ENCODE results near the gene ACOX1. TPM values are rescaled to one million over a fixed set of nuclear protein-coding genes. Genes with fewer than 3 reads are reported as not detected.

ACOX1 gene
- total RNA-seq, 1 donor from 2014 or later: 75.2 TPM

- H3K4me3 ChIP-seq: no peak overlapping the region
- no peak for DNase-seq
- H3K27ac ChIP-seq: no peak overlapping the region
- intact Hi-C loops (cut with DNase I): no loop called here
- TF ChIP-seq CTCF (IDR thresholded peaks at IDR 0.05): no peak
- H3K36me3 ChIP-seq: peaks cover 10% of the 10 kb centered on the region
- ATAC-seq: no peak
- H3K9me3 ChIP-seq: no peaks in the 10 kb centered on the region
- peaks cover 3% of the 10 kb centered on the region for H3K4me1 ChIP-seq
- no peaks in the 10 kb centered on the region for H3K27me3 ChIP-seq
Measured at GRCh38 chr17:76023900-76024237, 44.9 kb upstream of the ACOX1 start.

GRCh38 chr17:76022973-76023899, 44.3 kb upstream of the ACOX1 start:
- H3K36me3 ChIP-seq: peaks cover 10% of the 10 kb centered on the region
- H3K27ac ChIP-seq: no peak overlapping the region
- intact Hi-C loops (cut with DNase I): no loop called here
- no peak for ATAC-seq
- no peak for DNase-seq
- H3K9me3 ChIP-seq: no peaks in the 10 kb centered on the region
- no peak overlapping the region for H3K4me3 ChIP-seq
- no peak for TF ChIP-seq CTCF (IDR thresholded peaks at IDR 0.05)
- H3K27me3 ChIP-seq: no peaks in the 10 kb centered on the region
- no peaks in the 10 kb centered on the region for H3K4me1 ChIP-seq

- Histone ChIP-seq H3K4me3 (no peak overlapping the region), H3K4me1 (no peaks in the 10 kb centered on the region), H3K36me3 (peaks cover 10% of the 10 kb centered on the region), H3K27me3 (no peaks in the 10 kb centered on the region), H3K27ac (no peak overlapping the region), H3K9me3 (no peaks in the 10 kb centered on the region)
- DNase-seq: no peak
- ATAC-seq: no peak
- intact Hi-C loops (cut with DNase I): no loop called here
- TF ChIP-seq CTCF (IDR thresholded peaks at IDR 0.05): no peak
Measured at GRCh38 chr17:76022285-76022684, 43.3 kb upstream of the ACOX1 start.

GRCh38 chr17:76019833-76020467, 41.0 kb upstream of the ACOX1 start:
- no peak for TF ChIP-seq CTCF (IDR thresholded peaks at IDR 0.05)
- no peaks in the 10 kb centered on the region for H3K27me3 ChIP-seq
- H3K9me3 ChIP-seq: no peaks in the 10 kb centered on the region
- no peaks in the 10 kb centered on the region for H3K4me1 ChIP-seq
- no peak overlapping the region for H3K4me3 ChIP-seq
- H3K36me3 ChIP-seq: peaks cover 10% of the 10 kb centered on the region
- no peak overlapping the region for H3K27ac ChIP-seq
- DNase-seq (no peak), ATAC-seq (no peak)
- intact Hi-C loops (cut with DNase I): no loop called here

GRCh38 chr17:76018801-76019200, 39.8 kb upstream of the ACOX1 start:
- no peak for TF ChIP-seq CTCF (IDR thresholded peaks at IDR 0.05)
- no peaks in the 10 kb centered on the region for H3K4me1 ChIP-seq
- intact Hi-C loops (cut with DNase I): no loop called here

More at GRCh38 chr17:76018801-76019200, 39.8 kb upstream of the ACOX1 start:
- H3K27ac ChIP-seq: no peak overlapping the region
- H3K4me3 ChIP-seq: no peak overlapping the region
- H3K27me3 ChIP-seq: no peaks in the 10 kb centered on the region
- no peak for ATAC-seq
- no peak for DNase-seq
- H3K9me3 ChIP-seq: no peaks in the 10 kb centered on the region
- peaks cover 13% of the 10 kb centered on the region for H3K36me3 ChIP-seq

All from upper lobe of right lung (tissue), 1 donor.